Nephron progenitor cell (in vitro differentiated cells): ENCODE measurements around the gene ELOA2.

Experiments used
- DNase-seq: peaks from one replicate; pipeline ENCODE4 v3.0.0; 2021
- H3K27ac Mint-ChIP-seq: 2 replicates; pipeline ENCODE4 v1.8.0; 2021; ENCODE audit warnings: mild to moderate bottlenecking, moderate library complexity, mixed read lengths
- H3K27me3 Mint-ChIP-seq: 2 replicates; pipeline ENCODE4 v1.8.0; 2021; ENCODE audit warnings: mild to moderate bottlenecking, low read depth, mixed read lengths; ENCODE audit not compliant: poor library complexity
- H3K36me3 Mint-ChIP-seq: 2 replicates; pipeline ENCODE4 v1.8.0; 2021; ENCODE audit warnings: low read depth, mixed read lengths
- H3K4me1 Mint-ChIP-seq: 2 replicates; pipeline ENCODE4 v1.8.0; 2021; ENCODE audit warnings: mixed read lengths
- H3K4me3 Mint-ChIP-seq: 2 replicates; pipeline ENCODE4 v1.8.0; 2021; ENCODE audit warnings: mild to moderate bottlenecking, moderate library complexity, mixed read lengths
- H3K9me3 Mint-ChIP-seq: 2 replicates; pipeline ENCODE4 v1.8.0; 2021; ENCODE audit warnings: mild to moderate bottlenecking, moderate library complexity, mixed read lengths
- TF ChIP-seq, protein P1 (sequence below): fragments of 200-600 bp; sonication (generic); IDR thresholded peaks from 2 replicates; pipeline ENCODE4 v1.5.0; 2021; ENCODE audit warnings: antibody characterized with exemption

ELOA2 gene, protein sequence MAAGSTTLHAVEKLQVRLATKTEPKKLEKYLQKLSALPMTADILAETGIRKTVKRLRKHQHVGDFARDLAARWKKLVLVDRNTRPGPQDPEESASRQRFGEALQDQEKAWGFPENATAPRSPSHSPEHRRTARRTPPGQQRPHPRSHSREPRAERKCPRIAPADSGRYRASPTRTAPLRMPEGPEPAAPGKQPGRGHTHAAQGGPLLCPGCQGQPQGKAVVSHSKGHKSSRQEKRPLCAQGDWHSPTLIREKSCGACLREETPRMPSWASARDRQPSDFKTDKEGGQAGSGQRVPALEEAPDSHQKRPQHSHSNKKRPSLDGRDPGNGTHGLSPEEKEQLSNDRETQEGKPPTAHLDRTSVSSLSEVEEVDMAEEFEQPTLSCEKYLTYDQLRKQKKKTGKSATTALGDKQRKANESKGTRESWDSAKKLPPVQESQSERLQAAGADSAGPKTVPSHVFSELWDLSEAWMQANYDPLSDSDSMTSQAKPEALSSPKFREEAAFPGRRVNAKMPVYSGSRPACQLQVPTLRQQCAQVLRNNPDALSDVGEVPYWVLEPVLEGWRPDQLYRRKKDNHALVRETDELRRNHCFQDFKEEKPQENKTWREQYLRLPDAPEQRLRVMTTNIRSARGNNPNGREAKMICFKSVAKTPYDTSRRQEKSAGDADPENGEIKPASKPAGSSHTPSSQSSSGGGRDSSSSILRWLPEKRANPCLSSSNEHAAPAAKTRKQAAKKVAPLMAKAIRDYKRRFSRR

GRCh38 chr18:47035156-47035671 is at the start of gene ELOA2:
ELOA2 (minus strand) TSS chr18:47035621; CDS start chr18:47035264, 357 bp downstream.
- H3K4me1 Mint-ChIP-seq = peaks cover 23% of the 10 kb centered on the region
- DNase-seq = no peak
- peaks cover 14% of the 10 kb centered on the region for H3K27me3 Mint-ChIP-seq
- H3K4me3 Mint-ChIP-seq = no peak within 1 kb of the TSS
- peaks cover 10% of the 10 kb centered on the region for H3K9me3 Mint-ChIP-seq
- peak within 1 kb of the TSS; percentile 91 for H3K27ac Mint-ChIP-seq
- TF ChIP-seq, protein P1, sequence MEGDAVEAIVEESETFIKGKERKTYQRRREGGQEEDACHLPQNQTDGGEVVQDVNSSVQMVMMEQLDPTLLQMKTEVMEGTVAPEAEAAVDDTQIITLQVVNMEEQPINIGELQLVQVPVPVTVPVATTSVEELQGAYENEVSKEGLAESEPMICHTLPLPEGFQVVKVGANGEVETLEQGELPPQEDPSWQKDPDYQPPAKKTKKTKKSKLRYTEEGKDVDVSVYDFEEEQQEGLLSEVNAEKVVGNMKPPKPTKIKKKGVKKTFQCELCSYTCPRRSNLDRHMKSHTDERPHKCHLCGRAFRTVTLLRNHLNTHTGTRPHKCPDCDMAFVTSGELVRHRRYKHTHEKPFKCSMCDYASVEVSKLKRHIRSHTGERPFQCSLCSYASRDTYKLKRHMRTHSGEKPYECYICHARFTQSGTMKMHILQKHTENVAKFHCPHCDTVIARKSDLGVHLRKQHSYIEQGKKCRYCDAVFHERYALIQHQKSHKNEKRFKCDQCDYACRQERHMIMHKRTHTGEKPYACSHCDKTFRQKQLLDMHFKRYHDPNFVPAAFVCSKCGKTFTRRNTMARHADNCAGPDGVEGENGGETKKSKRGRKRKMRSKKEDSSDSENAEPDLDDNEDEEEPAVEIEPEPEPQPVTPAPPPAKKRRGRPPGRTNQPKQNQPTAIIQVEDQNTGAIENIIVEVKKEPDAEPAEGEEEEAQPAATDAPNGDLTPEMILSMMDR = no peak
- H3K36me3 Mint-ChIP-seq = no peaks in the 10 kb centered on the region

DNA sequence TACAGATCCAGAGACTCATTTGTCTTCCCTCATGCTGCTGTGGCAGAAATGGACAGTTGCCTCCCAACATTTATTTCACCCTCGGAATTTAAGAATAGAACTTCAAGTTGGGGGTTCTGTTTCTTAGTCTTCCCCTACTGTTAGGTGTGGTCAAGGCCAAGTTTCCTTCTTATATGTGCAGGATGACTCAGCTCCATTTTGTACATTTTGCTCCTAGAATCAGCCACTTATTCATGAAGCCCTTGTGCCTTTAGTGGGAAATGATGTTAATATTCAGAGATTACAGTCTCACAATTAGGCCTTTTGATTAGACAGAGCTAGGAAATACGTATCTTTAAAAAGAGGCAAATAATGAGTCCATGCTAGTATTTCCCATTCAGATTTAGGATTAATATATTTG is 46.2 kb upstream of the ELOA2 start:
- DNase-seq = no peak
- no peaks in the 10 kb centered on the region for H3K9me3 Mint-ChIP-seq
- no peak overlapping the region for H3K4me3 Mint-ChIP-seq
- peaks cover 30% of the 10 kb centered on the region for H3K4me1 Mint-ChIP-seq
- H3K27me3 Mint-ChIP-seq = peaks cover 7% of the 10 kb centered on the region
- TF ChIP-seq, protein P1 = no peak
- peaks cover 2% of the 10 kb centered on the region for H3K36me3 Mint-ChIP-seq
- H3K27ac Mint-ChIP-seq = no peak overlapping the region

- no peak for DNase-seq
- Mint-ChIP-seq H3K27ac (no peak overlapping the region), H3K4me1 (peaks cover 38% of the 10 kb centered on the region), H3K36me3 (no peaks in the 10 kb centered on the region), H3K4me3 (no peak overlapping the region), H3K9me3 (no peaks in the 10 kb centered on the region), H3K27me3 (peaks cover 4% of the 10 kb centered on the region)
- TF ChIP-seq, protein P1 = no peak
These were observed 45.5 kb upstream of the ELOA2 start for GRCh38 chr18:47080872-47081271.

DNA sequence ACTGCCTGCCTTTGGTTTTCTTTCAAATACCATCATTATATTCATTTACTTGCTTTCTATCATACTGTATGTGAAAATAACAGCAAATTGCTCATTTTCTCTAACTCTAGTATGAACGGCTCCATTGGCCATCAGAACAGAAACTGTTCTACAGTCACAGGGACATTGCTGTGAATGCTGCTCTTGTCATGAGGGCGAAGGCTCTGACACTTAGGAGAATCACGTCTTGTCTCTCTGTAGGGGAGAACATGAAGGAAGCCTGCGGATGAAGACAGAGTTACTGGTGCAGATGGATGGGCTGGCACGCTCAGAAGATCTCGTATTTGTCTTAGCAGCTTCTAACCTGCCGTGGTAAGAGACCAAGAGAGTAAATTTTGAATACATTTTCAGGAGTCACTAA is 41.7 kb upstream of the ELOA2 start:
- H3K27ac Mint-ChIP-seq = peak overlapping the region; percentile 22
- DNase-seq = no peak
- no peak overlapping the region for H3K4me3 Mint-ChIP-seq
- H3K9me3 Mint-ChIP-seq = no peaks in the 10 kb centered on the region
- TF ChIP-seq, protein P1 = no peak
- H3K36me3 Mint-ChIP-seq = no peaks in the 10 kb centered on the region
- no peaks in the 10 kb centered on the region for H3K27me3 Mint-ChIP-seq
- H3K4me1 Mint-ChIP-seq = peaks cover 67% of the 10 kb centered on the region

DNA sequence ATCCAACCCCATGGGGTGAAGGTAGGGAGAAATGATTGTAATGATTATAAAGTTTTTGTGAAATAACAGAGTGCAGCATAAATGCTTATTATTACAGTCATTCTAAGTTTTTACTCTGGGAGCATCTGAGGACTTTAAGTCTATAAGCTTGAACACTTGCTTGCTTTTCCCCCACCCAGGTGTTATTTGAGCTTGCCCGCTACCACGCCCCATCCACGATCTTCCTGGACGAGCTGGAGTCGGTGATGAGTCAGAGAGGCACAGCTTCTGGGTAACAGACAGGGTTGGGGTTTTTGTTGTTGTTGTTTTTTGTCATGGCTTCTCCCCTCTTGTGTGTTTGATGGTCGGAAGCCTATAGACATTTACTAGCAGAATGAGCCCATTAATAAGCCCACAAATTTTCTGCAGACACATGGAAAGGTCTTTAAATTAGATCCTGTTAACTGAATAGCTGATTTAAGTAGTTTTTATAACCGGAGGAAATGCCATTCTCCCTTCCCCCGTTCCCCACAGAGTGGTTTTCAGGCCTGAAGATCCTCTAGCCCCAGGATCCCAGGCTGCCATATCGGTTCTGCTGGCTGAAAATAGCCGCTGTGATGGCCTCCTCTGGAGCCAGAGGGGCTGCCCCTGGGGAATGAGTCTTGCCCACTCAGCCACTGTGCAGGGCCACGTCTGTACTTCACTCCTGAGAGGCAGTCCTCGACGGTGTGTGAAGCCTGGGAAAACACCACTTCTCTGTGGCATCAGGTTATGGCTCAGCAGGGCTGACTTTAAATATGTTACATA is 39.9 kb upstream of the ELOA2 start:
- Mint-ChIP-seq H3K27ac (peak overlapping the region; percentile 88), H3K4me1 (peaks cover 67% of the 10 kb centered on the region), H3K9me3 (no peaks in the 10 kb centered on the region), H3K4me3 (peak overlapping the region; percentile 30), H3K36me3 (no peaks in the 10 kb centered on the region), H3K27me3 (no peaks in the 10 kb centered on the region)
- TF ChIP-seq, protein P1 = no peak
- DNase-seq = peak; percentile 38
